CD8-positive, alpha-beta memory T cell (primary cell): ENCODE data around the gene TSPOAP1. TPM values are rescaled to one million over a fixed set of nuclear protein-coding genes. Genes with fewer than 3 reads are reported as not detected.

Source experiments
- CTCF ChIA-PET: fragments of 350-600 bp; sonication (Branson Sonifier 250); formaldehyde crosslinking; loops from one replicate; lab custom pipeline; 2021; ENCODE audit warnings: antibody characterized with exemption; lab: Charles Lee
- POLR2A ChIA-PET: fragments of 350-600 bp; sonication (Branson Sonifier 250); formaldehyde crosslinking; loops from one replicate; lab custom pipeline; 2021; ENCODE audit warnings: antibody characterized with exemption; lab: Charles Lee
- DNase-seq, 5 donors: peaks; one replicate each; pipeline versions ENCODE4 v3.0.0 to v3.0.0-alpha.2; 2020 to 2022; ENCODE audit warnings: mixed read lengths in 1 of 5
- H3K27ac ChIP-seq: one replicate; pipeline ENCODE4 v1.7.0; 2013; ENCODE audit warnings: low read depth, mild to moderate bottlenecking, low read length, moderate library complexity
- H3K27me3 ChIP-seq: 2 replicates; pipeline ENCODE4 v1.7.0; 2013; ENCODE audit warnings: low read length, mild to moderate bottlenecking; ENCODE audit not compliant: insufficient read depth, poor library complexity, severe bottlenecking
- H3K36me3 ChIP-seq: 2 replicates; pipeline ENCODE4 v1.7.0; 2013; ENCODE audit warnings: mild to moderate bottlenecking, low read length, moderate library complexity; ENCODE audit not compliant: insufficient read depth
- H3K4me1 ChIP-seq: 2 replicates; pipeline ENCODE4 v1.7.0; 2013; ENCODE audit warnings: mild to moderate bottlenecking, low read length, moderate library complexity; ENCODE audit not compliant: insufficient read depth
- H3K4me3 ChIP-seq: 2 replicates; pipeline ENCODE4 v1.7.0; 2013; ENCODE audit warnings: mild to moderate bottlenecking, low read length
- H3K9me3 ChIP-seq: 2 replicates; pipeline ENCODE4 v1.7.0; 2013; ENCODE audit warnings: mild to moderate bottlenecking, low read length
- H3K27ac Mint-ChIP-seq, 8 donors: one replicate each; pipeline ENCODE4 v1.8.0; 2020 to 2021; ENCODE audit warnings: mixed read lengths in 8 of 8, mild to moderate bottlenecking in 6 of 8, inconsistent platforms in 3 of 8, moderate library complexity in 3 of 8
- H3K27me3 Mint-ChIP-seq, 2 donors: one replicate each; pipeline ENCODE4 v1.8.0; 2020 to 2021; ENCODE audit warnings: mixed read lengths in 2 of 2, mild to moderate bottlenecking in 1 of 2, moderate library complexity in 1 of 2
- H3K36me3 Mint-ChIP-seq, 3 donors: one replicate each; pipeline ENCODE4 v1.8.0; 2020 to 2021; ENCODE audit warnings: mixed read lengths in 3 of 3, inconsistent platforms in 1 of 3, mild to moderate bottlenecking in 1 of 3
- H3K4me1 Mint-ChIP-seq, 3 donors: one replicate each; pipeline ENCODE4 v1.8.0; 2020 to 2021; ENCODE audit warnings: mixed read lengths in 3 of 3, inconsistent platforms in 1 of 3, mild to moderate bottlenecking in 1 of 3
- H3K4me3 Mint-ChIP-seq, 7 donors: one replicate each; pipeline ENCODE4 v1.8.0; 2020 to 2021; ENCODE audit warnings: mixed read lengths in 7 of 7, mild to moderate bottlenecking in 6 of 7, moderate library complexity in 4 of 7, inconsistent platforms in 2 of 7
- H3K9me3 Mint-ChIP-seq, 5 donors: one replicate each; pipeline ENCODE4 v1.8.0; 2020 to 2022; ENCODE audit warnings: mixed read lengths in 5 of 5, mild to moderate bottlenecking in 3 of 5, moderate library complexity in 2 of 5, inconsistent platforms in 1 of 5
- polyA plus RNA-seq: library from polyadenylated mRNA; unstranded; fragments of 300-500 nt; fragmentation: Illumina TruSeq; gene quantifications from one replicate; pipeline ENCODE4 v1.2.3, GENCODE V29; 2021
- total RNA-seq, 2 experiments: library from RNA; stranded (reverse); gene quantifications; one replicate each; pipeline ENCODE4 v1.2.3, GENCODE V29; 2021

TSPOAP1 gene
- total and polyA plus RNA-seq, 3 experiments from 2014 or later, result 4.0 to 15.0 (median 14.4) TPM

DNA sequence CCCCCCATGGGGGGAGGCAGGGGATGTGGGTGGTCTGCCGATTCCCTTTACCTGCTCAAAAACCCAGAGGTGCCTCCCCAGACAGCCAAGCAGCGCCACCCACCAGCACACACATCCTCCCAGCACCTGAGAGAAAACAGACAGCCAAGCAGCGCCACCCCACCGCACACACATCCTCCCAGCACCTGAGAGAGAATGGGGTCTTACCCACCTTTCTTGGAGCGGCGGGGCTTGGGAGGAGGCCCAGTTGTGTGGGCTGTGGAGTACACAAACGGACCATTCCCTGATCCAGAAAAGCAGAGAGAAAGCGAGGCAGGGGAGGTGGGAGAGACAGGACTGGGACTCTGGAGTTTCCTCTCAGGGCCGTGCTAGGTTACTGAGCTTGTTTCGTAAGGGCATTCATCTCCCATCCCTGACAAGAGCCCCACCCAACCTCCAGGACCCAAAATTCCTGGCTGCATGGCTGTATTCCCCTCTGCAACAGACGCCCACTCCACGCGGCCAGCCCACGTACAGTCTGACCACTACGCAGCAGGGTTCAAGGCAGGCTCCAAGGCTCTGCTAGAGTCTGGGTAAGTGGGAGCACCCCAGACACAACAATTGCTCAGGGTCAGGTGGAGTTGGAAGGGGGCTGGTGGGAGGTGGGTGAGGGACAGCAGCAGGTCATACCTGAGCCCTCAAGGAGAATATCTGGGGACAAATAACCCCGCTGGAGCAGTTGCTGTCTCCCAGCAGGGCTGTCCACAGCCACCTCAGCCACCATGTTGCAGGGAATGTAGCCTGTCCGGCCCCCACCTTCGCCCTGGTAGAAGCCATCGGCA is 22.3 kb downstream of the TSPOAP1 start:
- ChIA-PET CTCF (interaction anchor here (1.2 to 2.5 kb wide), 3 partner anchors 9 to 11 kb away, joined by 3 to 16 read pairs (median 8); no protein-coding TSS in a partner anchor), POLR2A (interaction anchor here (0.6 kb wide), 1 partner anchor 34 kb away, joined by 7 read pairs; no protein-coding TSS in a partner anchor)
- Histone ChIP-seq H3K27me3 (no peaks in the 10 kb centered on the region), H3K4me1 (no peaks in the 10 kb centered on the region), H3K4me3 (no peak overlapping the region), H3K9me3 (no peaks in the 10 kb centered on the region), H3K27ac (no peak overlapping the region), H3K36me3 (peaks cover 7% of the 10 kb centered on the region)
- Mint-ChIP-seq H3K4me1 (peaks cover 5 to 7% (median 6%) of the 10 kb centered on the region in 3 donors), H3K4me3 (no peak overlapping the region), H3K36me3 (peaks cover 7 to 27% (median 8%) of the 10 kb centered on the region in 3 donors), H3K9me3 (no peaks in the 10 kb centered on the region), H3K27me3 (no peaks in the 10 kb centered on the region), H3K27ac (no peak overlapping the region)
- no peak for DNase-seq

DNA sequence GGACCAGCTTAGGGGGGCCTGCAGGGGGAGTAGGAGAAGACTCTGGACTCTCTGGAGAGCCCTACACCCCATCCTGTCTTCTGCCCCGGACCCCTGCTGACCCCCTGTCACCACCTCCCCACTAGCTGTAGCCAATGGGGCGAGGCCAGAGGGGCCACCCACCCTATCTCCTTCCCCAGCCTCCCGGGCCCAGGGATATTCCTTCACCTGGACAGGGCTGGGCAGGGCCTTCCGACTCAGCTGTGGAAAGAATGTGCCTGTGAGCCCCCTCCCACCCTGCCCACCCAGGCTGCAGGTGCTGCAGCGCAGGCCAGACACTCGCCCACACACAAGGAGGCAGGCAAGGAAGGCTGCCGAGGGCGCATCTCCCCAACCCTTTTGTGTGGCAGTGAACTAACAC is 23.0 kb downstream of the TSPOAP1 start:
- Histone ChIP-seq H3K27me3 (no peaks in the 10 kb centered on the region), H3K4me3 (no peak overlapping the region), H3K9me3 (no peaks in the 10 kb centered on the region), H3K36me3 (peaks cover 7% of the 10 kb centered on the region), H3K27ac (no peak overlapping the region), H3K4me1 (no peaks in the 10 kb centered on the region)
- H3K9me3 Mint-ChIP-seq, result no peaks in the 10 kb centered on the region
- DNase-seq, result no peak
- peaks cover 7 to 27% (median 8%) of the 10 kb centered on the region in 3 donors for H3K36me3 Mint-ChIP-seq
- no peak overlapping the region for H3K4me3 Mint-ChIP-seq
- ChIA-PET CTCF (interaction anchor here (1.2 to 2.7 kb wide), 3 partner anchors 9 to 112 kb away, joined by 3 to 20 read pairs (median 16); partner anchors contain the start of gene RNF43), POLR2A (interaction anchor here (0.6 kb wide), 1 partner anchor 35 kb away, joined by 7 read pairs; no protein-coding TSS in a partner anchor)
- H3K27ac Mint-ChIP-seq, result no peak overlapping the region
- no peaks in the 10 kb centered on the region for H3K27me3 Mint-ChIP-seq
- H3K4me1 Mint-ChIP-seq, result peaks cover 5 to 10% (median 6%) of the 10 kb centered on the region in 3 donors

DNA sequence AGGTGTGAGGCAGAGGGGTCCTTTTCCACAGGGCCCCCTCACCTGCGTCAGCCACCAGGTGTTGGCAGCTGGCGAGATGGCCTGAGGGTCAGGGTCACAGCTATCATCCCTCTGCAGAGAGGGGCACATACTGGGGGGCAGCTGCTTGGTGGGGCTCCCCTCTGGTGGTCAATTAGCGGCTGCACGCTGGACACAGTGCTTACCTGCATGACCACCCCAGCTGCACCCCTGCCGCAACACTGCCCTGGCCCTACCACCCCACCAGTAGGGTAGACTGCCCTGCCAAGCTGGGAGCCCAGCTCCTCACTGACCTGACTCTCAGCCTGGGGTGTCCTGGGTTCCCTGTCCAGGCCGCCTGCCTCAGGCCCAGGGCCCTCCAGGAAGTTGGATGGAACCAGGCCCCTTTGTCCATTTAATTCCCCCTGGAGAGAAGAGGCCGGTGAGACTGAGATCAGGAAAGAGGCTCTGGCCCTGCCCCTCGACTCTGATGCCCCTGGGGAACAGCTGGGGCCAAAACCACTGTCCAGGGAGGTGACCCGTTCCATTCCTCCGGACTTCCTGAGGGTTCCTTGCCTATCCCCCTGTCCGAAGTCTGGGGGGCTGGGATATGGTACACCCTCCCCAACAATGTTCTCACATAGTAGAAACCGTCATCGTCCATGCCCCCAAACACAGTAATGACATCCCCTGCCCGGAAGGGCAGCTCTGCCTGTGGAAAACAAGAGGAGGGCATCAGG is 23.7 kb downstream of the TSPOAP1 start:
- CTCF ChIA-PET, result interaction anchor here (0.5 to 2.7 kb wide), 11 partner anchors 10 to 143 kb away, joined by 3 to 20 read pairs (median 4); partner anchors contain the start of gene RNF43
- Histone ChIP-seq H3K27me3 (no peaks in the 10 kb centered on the region), H3K9me3 (no peaks in the 10 kb centered on the region), H3K27ac (no peak overlapping the region), H3K4me3 (no peak overlapping the region), H3K36me3 (peaks cover 7% of the 10 kb centered on the region), H3K4me1 (no peaks in the 10 kb centered on the region)
- H3K4me3 Mint-ChIP-seq, result no peak overlapping the region
- peaks cover 7 to 23% (median 8%) of the 10 kb centered on the region in 3 donors for H3K36me3 Mint-ChIP-seq
- DNase-seq, result no peak
- POLR2A ChIA-PET, result interaction anchor here (1.3 to 1.6 kb wide), 2 partner anchors 40 to 47 kb away, joined by 4 read pairs; partner anchors contain the start of gene SUPT4H1
- H3K27me3 Mint-ChIP-seq, result no peaks in the 10 kb centered on the region
- H3K27ac Mint-ChIP-seq, result peak overlapping the region in 1 of 8 donors; percentile 24
- peaks cover 5 to 13% (median 6%) of the 10 kb centered on the region in 3 donors for H3K4me1 Mint-ChIP-seq
- no peaks in the 10 kb centered on the region for H3K9me3 Mint-ChIP-seq

DNA sequence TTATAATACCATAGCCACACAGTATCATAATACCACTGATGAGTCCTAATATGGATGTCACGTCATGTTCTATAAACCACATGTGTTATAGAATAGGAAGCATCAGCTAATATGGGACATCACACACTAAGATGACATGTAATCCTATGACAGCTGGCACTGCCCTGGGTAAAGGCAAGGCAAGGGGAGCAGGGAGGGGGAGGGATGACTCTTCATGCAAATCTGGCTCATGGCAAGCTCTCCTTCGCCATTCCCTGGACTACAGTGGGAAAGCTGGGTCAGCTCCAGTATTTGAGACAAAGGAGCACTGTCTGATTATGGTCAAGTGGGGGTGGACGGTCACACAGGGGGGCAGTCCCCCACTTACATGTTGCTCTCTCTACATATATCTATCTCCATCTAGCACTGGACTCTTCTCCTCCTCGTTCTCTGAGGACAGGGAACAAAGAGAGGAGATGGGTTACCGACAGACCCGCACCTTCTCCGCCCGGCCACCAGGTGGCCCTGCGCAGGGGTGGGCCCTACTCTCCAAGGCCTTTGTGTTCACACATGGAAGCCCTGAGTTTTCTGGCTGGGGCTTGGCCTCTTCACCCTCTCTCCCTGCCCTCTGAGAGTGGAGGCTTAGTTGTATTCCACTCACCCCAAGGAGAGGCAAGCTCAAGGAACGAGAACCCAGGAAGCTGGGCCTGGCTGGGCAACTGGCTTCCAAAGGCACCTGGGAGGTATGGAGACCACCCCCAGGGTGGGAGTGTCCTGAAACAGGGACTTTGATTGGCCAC is 24.4 kb downstream of the TSPOAP1 start:
- Mint-ChIP-seq H3K27me3 (no peaks in the 10 kb centered on the region), H3K27ac (peak overlapping the region in 5 of 8 donors; percentile 2 to 70 (median 42))
- peaks cover 7% of the 10 kb centered on the region for H3K36me3 ChIP-seq

DNA sequence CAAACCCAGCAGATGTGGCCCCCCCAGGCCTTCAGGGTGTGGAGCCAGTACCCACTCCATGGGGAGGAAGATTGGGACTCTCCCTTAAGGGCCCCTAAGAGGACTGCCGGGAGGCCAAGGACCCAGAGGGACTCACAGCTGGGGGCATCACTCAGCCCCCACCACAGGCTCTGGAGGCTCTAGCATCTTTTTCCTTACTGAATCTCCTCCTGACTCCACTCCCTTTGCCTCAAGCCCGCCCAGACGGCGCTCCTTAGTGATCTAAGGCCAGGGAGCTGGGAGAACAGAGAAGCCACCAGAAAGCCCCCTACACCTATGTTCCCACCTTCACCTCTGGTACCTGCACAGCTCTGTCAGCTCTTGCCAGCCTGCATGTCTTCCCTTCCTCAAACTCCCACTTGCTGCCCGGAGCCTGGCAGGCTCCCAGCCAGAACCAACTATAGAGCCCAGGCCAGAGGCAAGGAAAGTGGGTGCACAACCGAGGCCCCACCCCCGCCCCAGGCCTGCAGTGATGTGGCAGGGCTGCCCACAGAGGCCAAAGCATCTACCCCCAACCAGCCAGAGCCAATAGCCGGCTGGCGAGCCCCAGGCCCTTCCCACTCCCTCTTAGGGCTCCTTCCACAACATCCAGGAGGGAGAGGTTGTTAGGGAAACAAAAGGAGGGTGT is 25.5 kb downstream of the TSPOAP1 start:
- peaks cover 7% of the 10 kb centered on the region for H3K36me3 ChIP-seq
- peaks cover 5 to 13% (median 6%) of the 10 kb centered on the region in 3 donors for H3K4me1 Mint-ChIP-seq
- no peak overlapping the region for H3K27ac Mint-ChIP-seq
- ChIA-PET POLR2A (interaction anchor here (0.9 kb wide), 1 partner anchor 147 kb away, joined by 3 read pairs; no protein-coding TSS in a partner anchor), CTCF (interaction anchor here (0.7 to 2.7 kb wide), 5 partner anchors 14 to 114 kb away, joined by 3 to 20 read pairs (median 3); partner anchors contain the start of gene RNF43)
- no peaks in the 10 kb centered on the region for H3K9me3 ChIP-seq
- H3K36me3 Mint-ChIP-seq, result peaks cover 5 to 13% (median 8%) of the 10 kb centered on the region in 3 donors
- H3K27me3 Mint-ChIP-seq, result no peaks in the 10 kb centered on the region
- H3K4me1 ChIP-seq, result no peaks in the 10 kb centered on the region
- no peak overlapping the region for H3K4me3 Mint-ChIP-seq
- H3K9me3 Mint-ChIP-seq, result no peaks in the 10 kb centered on the region
- no peak overlapping the region for H3K4me3 ChIP-seq
- no peaks in the 10 kb centered on the region for H3K27me3 ChIP-seq
- DNase-seq, result peak in 1 of 5 donors; percentile 38
- H3K27ac ChIP-seq, result no peak overlapping the region

More for the DNA sequence above, 24.4 kb downstream of the TSPOAP1 start:
- H3K4me1 ChIP-seq, result no peaks in the 10 kb centered on the region
- H3K27ac ChIP-seq, result no peak overlapping the region
- Mint-ChIP-seq H3K4me1 (peaks cover 5 to 13% (median 6%) of the 10 kb centered on the region in 3 donors), H3K9me3 (no peaks in the 10 kb centered on the region), H3K4me3 (peak overlapping the region in 1 of 7 donors; percentile 72), H3K36me3 (peaks cover 6 to 17% (median 8%) of the 10 kb centered on the region in 3 donors)
- ChIA-PET POLR2A (interaction anchor here (0.9 to 1.6 kb wide), 3 partner anchors 40 to 146 kb away, joined by 3 to 4 read pairs (median 4); partner anchors contain the start of gene SUPT4H1), CTCF (interaction anchor here (0.5 to 2.7 kb wide), 15 partner anchors 10 to 325 kb away, joined by 3 to 20 read pairs (median 4); partner anchors contain the start of genes RNF43 and SUPT4H1)
- DNase-seq, result peak; percentile 34 to 70 (median 52)
- H3K9me3 ChIP-seq, result no peaks in the 10 kb centered on the region
- H3K4me3 ChIP-seq, result no peak overlapping the region
- H3K27me3 ChIP-seq, result no peaks in the 10 kb centered on the region

DNA sequence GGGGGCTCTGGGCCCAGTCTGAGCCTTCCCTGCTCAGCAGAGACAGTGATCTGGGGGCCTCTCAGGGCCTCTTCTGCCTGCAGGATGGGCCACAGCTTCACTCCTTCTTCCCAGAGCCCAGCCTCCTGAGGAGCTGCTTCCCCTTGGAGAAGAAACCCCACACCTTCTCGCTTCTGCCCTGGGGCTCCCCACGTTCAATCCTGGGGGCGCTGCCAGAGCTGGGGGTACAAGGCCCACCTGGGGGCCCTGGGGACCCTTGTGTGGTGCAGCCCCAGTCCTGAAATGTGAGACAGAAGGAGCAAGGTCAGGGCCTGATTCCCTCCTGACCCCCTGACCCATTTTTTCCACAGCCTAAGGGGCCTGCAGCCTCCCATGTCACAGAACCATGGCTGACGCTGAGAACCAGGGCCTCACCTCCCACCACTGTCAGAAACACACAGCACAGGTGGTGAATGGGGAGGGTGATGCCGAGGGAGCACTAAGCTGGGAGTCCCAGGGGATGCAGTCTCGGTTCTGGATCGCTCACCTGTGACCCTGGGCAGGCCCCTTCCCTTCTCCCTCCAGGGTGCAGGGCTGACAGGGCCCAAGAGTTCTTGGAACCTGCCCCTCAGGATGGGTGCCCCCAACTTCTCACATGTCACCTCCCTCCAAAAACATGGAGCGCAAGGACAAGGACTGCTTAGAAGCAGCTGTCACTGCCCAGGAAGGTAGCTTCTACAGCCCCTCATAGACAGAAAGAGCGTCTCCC is 26.2 kb downstream of the TSPOAP1 start:
- DNase-seq, result no peak
- peak overlapping the region in 1 of 8 donors; percentile 32 for H3K27ac Mint-ChIP-seq
- H3K9me3 ChIP-seq, result no peaks in the 10 kb centered on the region
- peaks cover 5 to 13% (median 6%) of the 10 kb centered on the region in 3 donors for H3K4me1 Mint-ChIP-seq
- H3K27ac ChIP-seq, result no peak overlapping the region
- no peak overlapping the region for H3K4me3 ChIP-seq
- peaks cover 5 to 9% (median 8%) of the 10 kb centered on the region in 3 donors for H3K36me3 Mint-ChIP-seq
- no peaks in the 10 kb centered on the region for H3K4me1 ChIP-seq
- H3K9me3 Mint-ChIP-seq, result no peaks in the 10 kb centered on the region
- H3K36me3 ChIP-seq, result peaks cover 5% of the 10 kb centered on the region
- no peak overlapping the region for H3K4me3 Mint-ChIP-seq
- H3K27me3 Mint-ChIP-seq, result no peaks in the 10 kb centered on the region
- ChIA-PET POLR2A (interaction anchor here (1.0 kb wide), 1 partner anchor 82 kb away, joined by 3 read pairs; no protein-coding TSS in a partner anchor), CTCF (interaction anchor here (1.3 to 1.4 kb wide), 2 partner anchors 15 to 42 kb away, joined by 3 read pairs; no protein-coding TSS in a partner anchor)
- H3K27me3 ChIP-seq, result no peaks in the 10 kb centered on the region
